OCI-LY7 (cell line): Measurements from ENCODE around the gene OSTC. TPM values are rescaled to one million over a fixed set of nuclear protein-coding genes. Genes with fewer than 3 reads are reported as not detected.

Experiments used
- BruUV-seq: library from RNA; stranded (reverse); fragments of 400-500 nt; replicated peaks from 2 replicates; lab custom pipeline; 2021; lab: Mats Ljungman, UMichigan
- CTCF ChIA-PET: fragments of 300-600 bp; sonication (Branson Sonifier 250); formaldehyde crosslinking; loops from one replicate; lab custom pipeline; 2022; ENCODE audit warnings: antibody characterized with exemption; ENCODE audit not compliant: unreplicated experiment; lab: Charles Lee
- POLR2A ChIA-PET: fragments of 300-600 bp; sonication (Branson Sonifier 250); formaldehyde crosslinking; loops from one replicate; lab custom pipeline; 2022; ENCODE audit warnings: antibody characterized with exemption; lab: Charles Lee
- DNase-seq: peaks from one replicate; pipeline ENCODE4 v3.0.0-alpha.2; 2015; ENCODE audit warnings: low spot score
- H2AFZ ChIP-seq: fragments of 200-600 bp; sonication (generic), shearing (Covaris generic); 2 replicates; pipeline ENCODE4 v1.6.1; 2014; ENCODE audit warnings: mild to moderate bottlenecking, antibody characterized with exemption, low read length, moderate library complexity
- H3K27ac ChIP-seq: fragments of 200-600 bp; sonication (generic); 2 replicates; pipeline ENCODE4 v1.5.1; 2014; ENCODE audit warnings: mixed run types, low read depth, mild to moderate bottlenecking, moderate library complexity, low read length, inconsistent platforms; ENCODE audit not compliant: poor library complexity, severe bottlenecking
- H3K36me3 ChIP-seq: fragments of 200-600 bp; sonication (generic); 2 replicates; pipeline ENCODE4 v1.6.1; 2014; ENCODE audit warnings: mild to moderate bottlenecking, antibody characterized with exemption, low read length, moderate library complexity, mixed read lengths; ENCODE audit not compliant: insufficient read depth
- H3K4me1 ChIP-seq: fragments of 200-600 bp; sonication (generic); 2 replicates; pipeline ENCODE4 v1.5.1; 2014; ENCODE audit warnings: mild to moderate bottlenecking, low read length; ENCODE audit not compliant: insufficient read depth, poor library complexity, severe bottlenecking
- H3K4me2 ChIP-seq: fragments of 200-600 bp; sonication (generic); 2 replicates; pipeline ENCODE4 v1.6.1; 2014; ENCODE audit warnings: mild to moderate bottlenecking, low read length
- H3K4me3 ChIP-seq: fragments of 200-600 bp; sonication (generic); 2 replicates; pipeline ENCODE4 v1.5.1; 2014; ENCODE audit warnings: mild to moderate bottlenecking, low read depth, low read length; ENCODE audit not compliant: poor library complexity, severe bottlenecking
- H3K79me2 ChIP-seq: fragments of 200-600 bp; sonication (generic); 2 replicates; pipeline ENCODE4 v1.6.1; 2016; ENCODE audit warnings: low read depth, mild to moderate bottlenecking, low read length, moderate library complexity, mixed read lengths; ENCODE audit not compliant: insufficient read depth
- H3K9me2 ChIP-seq: fragments of 200-600 bp; sonication (generic); 2 replicates; pipeline ENCODE4 v1.6.1; 2016; ENCODE audit warnings: mild to moderate bottlenecking, low read length, mixed read lengths; ENCODE audit not compliant: insufficient read depth
- H3K9me3 ChIP-seq: fragments of 200-600 bp; sonication (generic); 2 replicates; pipeline ENCODE4 v1.6.1; 2014; ENCODE audit warnings: mild to moderate bottlenecking, mixed run types, low read length, mixed read lengths
- H4K20me1 ChIP-seq: fragments of 200-600 bp; sonication (generic); 2 replicates; pipeline ENCODE4 v1.6.1; 2014; ENCODE audit warnings: mild to moderate bottlenecking, antibody characterized with exemption, low read length, moderate library complexity, mixed read lengths; ENCODE audit not compliant: insufficient read depth
- CTCF ChIP-seq: fragments of 200-600 bp; sonication (generic); conservative IDR thresholded peaks from 2 replicates; pipeline ENCODE4 v1.5.1; 2014; ENCODE audit warnings: mild to moderate bottlenecking, antibody characterized with exemption, low read length, moderate library complexity, mixed read lengths
- EZH2phosphoT487 ChIP-seq: fragments of 200-600 bp; sonication (generic); IDR thresholded peaks from 2 replicates; pipeline ENCODE4 v1.6.1; 2018; ENCODE audit warnings: low read depth, borderline replicate concordance, mild to moderate bottlenecking, mixed run types, antibody characterized with exemption, low read length, moderate library complexity, mixed read lengths
- intact Hi-C: fragments of 100-400 bp; cut with micrococcal nuclease; formaldehyde crosslinking; loops from one replicate; pipeline ENCODE4 v1.10.0; 2022; ENCODE audit not compliant: unreplicated experiment
- total RNA-seq, 2 experiments: library from RNA; depleted of rRNA in 1 of 2; stranded (reverse); fragments of >200 nt in 1 of 2; shearing (Covaris generic) in 1 of 2; gene quantifications; 2 replicates each; pipeline ENCODE4 v1.2.3, GENCODE V29; 2014 to 2022

Gene OSTC
- total RNA-seq, 2 experiments from 2014 or later: 78.4 to 110 TPM

GRCh38 chr4:108683479-108683878 is 33.1 kb downstream of the OSTC start:
- H3K27ac ChIP-seq: no peak overlapping the region
- intact Hi-C loops: loop anchor here (10.0 kb wide), 2 partner anchors 611 to 721 kb away; no protein-coding TSS in a partner anchor
- CTCF ChIA-PET: no interaction called here
- POLR2A ChIA-PET: no interaction called here
- H2AFZ ChIP-seq: no peak overlapping the region
- no peaks in the 10 kb centered on the region for H3K4me1 ChIP-seq
- DNase-seq: peak; percentile 40
- no peak overlapping the region for H3K4me3 ChIP-seq
- no peaks in the 10 kb centered on the region for H3K9me3 ChIP-seq
- BruUV-seq: no TSS peak
- H3K9me2 ChIP-seq: no peaks in the 10 kb centered on the region
- H3K79me2 ChIP-seq: no peaks in the 10 kb centered on the region
- TF ChIP-seq EZH2phosphoT487: no peak
- TF ChIP-seq CTCF: peak; percentile 77
- no peaks in the 10 kb centered on the region for H4K20me1 ChIP-seq
- no peaks in the 10 kb centered on the region for H3K36me3 ChIP-seq
- H3K4me2 ChIP-seq: no peak overlapping the region

GRCh38 chr4:108685036-108685686 is 34.8 kb downstream of the OSTC start:
- no peak for DNase-seq
- TF ChIP-seq CTCF: no peak
- no peak for TF ChIP-seq EZH2phosphoT487
- Histone ChIP-seq H2AFZ (no peak overlapping the region), H3K4me1 (no peaks in the 10 kb centered on the region), H3K9me2 (no peaks in the 10 kb centered on the region), H3K4me3 (no peak overlapping the region), H3K79me2 (no peaks in the 10 kb centered on the region), H4K20me1 (no peaks in the 10 kb centered on the region), H3K4me2 (no peak overlapping the region), H3K9me3 (no peaks in the 10 kb centered on the region), H3K27ac (no peak overlapping the region), H3K36me3 (no peaks in the 10 kb centered on the region)
- BruUV-seq: no TSS peak
- ChIA-PET POLR2A (interaction anchor here (0.9 kb wide), 1 partner anchor 9 kb away, joined by 3 read pairs; no protein-coding TSS in a partner anchor), CTCF (no interaction called here)
- intact Hi-C loops: loop anchor here (10.0 kb wide), 2 partner anchors 610 to 720 kb away; no protein-coding TSS in a partner anchor

- CTCF ChIA-PET: no interaction called here
Observed at GRCh38 chr4:108690738-108691137, 40.3 kb downstream of the OSTC start.

More at GRCh38 chr4:108690738-108691137, 40.3 kb downstream of the OSTC start:
- no TSS peak for BruUV-seq
- no peak overlapping the region for H3K4me3 ChIP-seq
- H2AFZ ChIP-seq: no peak overlapping the region
- no peak for TF ChIP-seq CTCF
- TF ChIP-seq EZH2phosphoT487: no peak
- intact Hi-C loops: loop anchor here (10.0 kb wide), 1 partner anchor 244 kb away; no protein-coding TSS in a partner anchor
- POLR2A ChIA-PET: interaction anchor here (0.8 to 1.0 kb wide), 2 partner anchors 17 to 68 kb away, joined by 3 read pairs; no protein-coding TSS in a partner anchor
- no peak overlapping the region for H3K27ac ChIP-seq
- H3K4me2 ChIP-seq: no peak overlapping the region
- DNase-seq: no peak
- H3K4me1 ChIP-seq: no peaks in the 10 kb centered on the region
- H3K9me3 ChIP-seq: no peaks in the 10 kb centered on the region
- H3K9me2 ChIP-seq: no peaks in the 10 kb centered on the region
- H3K36me3 ChIP-seq: no peaks in the 10 kb centered on the region
- no peaks in the 10 kb centered on the region for H4K20me1 ChIP-seq
- H3K79me2 ChIP-seq: no peaks in the 10 kb centered on the region
